ENCODE data around the gene LRPAP1.

LRPAP1 gene

GRCh38 chr4:3473996-3474765 lies 58.0 kb downstream of the LRPAP1 start:
- DNase-seq (ENCODE audit: low read depth in 2 of 2, low spot score in 1 of 2): no peak

DNA sequence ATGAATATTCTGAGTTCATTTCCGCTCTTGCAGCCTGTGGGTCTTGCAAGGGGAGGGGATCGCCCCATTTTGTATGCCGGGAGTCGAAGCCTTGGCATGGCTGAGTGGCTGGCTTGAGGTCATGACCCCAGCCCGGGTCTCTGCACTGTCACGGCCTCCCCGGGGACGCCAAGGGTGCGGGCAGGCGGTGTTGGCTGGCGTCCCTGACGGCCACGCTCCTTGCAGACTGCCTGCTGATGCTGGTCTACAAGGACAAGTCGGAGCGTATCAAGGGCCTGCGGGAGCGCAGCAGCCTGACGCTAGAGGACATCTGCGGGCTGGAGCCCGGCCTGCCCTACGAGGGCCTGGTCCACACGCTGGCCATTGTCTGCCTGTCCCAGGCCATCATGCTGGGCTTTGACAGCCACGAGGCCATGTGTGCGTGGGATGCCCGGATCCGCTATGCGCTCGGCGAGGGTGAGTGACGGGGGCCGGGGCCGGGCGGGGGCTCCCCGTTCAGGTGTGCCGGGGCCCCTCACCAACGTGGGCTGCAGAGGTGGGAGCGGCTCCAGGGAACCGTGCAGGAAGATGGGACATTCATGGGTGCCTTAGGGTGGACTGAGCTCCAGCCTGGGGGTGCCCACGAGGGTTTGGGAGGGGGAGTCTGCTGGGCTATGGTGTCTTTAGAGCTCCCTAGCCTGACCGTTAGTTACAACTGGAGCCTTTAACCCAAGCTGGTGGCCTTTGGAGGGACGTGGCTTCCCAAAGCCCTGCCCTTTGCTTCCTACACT lies 58.9 kb downstream of the LRPAP1 start:
- DNase-seq (ENCODE audit: low read depth in 2 of 2, low spot score in 1 of 2): no peak

DNA sequence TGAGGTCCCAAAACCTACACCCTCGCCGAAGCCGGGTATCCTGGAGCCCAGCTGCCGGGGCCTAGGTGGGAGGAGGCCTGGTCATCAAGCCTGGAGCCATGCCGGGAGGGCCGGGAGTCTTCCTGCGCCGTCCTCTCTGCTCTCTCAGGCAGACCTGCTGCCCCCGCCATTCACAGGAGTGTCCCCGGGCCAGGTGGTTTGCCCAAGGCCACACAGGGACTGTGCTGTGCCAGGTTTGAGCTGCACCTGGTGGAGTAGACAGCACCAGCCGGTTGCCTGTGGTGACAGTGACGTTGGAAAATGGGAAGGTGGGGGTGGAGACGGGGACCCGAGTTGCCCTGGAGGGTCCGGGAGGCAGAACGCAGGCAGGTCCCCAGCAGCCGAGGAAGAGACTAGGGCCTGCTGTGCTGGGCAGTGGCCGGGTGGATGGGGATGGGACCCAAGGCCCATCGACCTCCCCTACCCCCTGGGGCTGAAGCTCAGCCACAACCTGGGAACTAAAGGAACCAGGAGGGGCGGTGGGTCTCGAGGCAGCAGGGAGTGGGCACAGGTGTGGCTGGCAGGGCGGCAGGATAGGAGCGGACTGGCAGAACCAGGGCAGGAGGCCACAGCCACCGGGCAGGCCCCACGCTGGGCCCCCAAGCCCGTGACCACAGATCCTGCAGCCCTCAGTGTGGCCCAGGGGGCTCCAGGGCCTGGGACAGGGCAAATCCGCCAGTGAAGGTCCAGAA lies 59.6 kb downstream of the LRPAP1 start:
- no peak for DNase-seq (ENCODE audit: low read depth in 2 of 2, low spot score in 1 of 2)

DNA sequence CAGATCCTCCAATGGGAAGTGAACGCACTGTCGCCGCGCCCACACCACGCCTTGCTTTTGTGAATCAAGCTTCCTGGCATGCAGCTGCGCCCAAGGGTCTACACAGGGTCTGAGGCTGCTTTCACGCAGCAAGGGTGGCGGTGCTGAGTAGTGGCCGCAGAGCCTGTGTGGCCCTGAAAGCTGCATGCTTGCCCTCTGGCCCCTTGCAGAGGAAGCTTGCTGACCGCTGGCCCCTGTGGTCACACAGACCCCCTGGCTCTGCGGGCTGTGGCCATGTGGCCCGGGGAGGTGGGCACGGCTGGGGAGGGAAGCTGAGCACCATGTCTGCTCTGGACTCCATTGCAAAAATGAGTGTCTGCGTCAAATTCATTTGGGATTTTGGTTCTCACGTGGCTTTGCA lies 60.3 kb downstream of the LRPAP1 start:
- DNase-seq (ENCODE audit: low read depth in 2 of 2, low spot score in 1 of 2): no peak

DNA sequence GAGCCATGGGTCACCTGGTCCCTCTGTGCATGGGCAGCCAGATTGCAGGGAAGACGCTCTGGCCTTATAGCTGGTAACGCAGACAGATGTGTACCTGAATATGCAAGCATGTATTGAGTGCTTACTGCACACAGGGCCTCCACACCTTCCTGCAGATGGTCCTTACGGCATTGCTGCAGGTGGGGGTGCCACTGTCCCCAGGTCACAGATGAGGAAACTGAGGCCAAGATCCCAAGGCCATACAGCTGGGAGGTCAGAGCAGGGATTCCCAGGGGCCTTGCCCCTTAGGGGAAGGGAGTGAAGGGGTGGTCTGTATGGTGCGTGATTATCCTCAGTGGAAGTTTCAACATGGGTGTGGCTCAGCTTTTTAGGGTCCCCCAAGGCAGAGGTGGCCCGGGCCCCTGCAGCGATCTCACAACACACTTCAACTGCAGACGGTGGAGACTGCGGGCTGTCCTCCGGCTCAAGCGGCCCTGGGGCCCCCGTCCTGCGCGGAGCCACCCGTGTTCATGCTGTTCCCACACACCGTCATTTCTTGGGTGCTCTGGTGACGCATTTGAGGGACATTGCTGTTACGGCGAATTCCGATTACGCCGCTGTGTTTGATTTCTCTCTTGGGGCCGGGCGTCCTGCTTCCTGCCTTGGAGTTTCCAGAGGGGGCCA lies 61.0 kb downstream of the LRPAP1 start:
- DNase-seq (ENCODE audit: low read depth in 2 of 2, low spot score in 1 of 2): no peak

- no peak for DNase-seq (ENCODE audit: low read depth in 2 of 2, low spot score in 1 of 2)
These were observed 61.8 kb downstream of the LRPAP1 start for GRCh38 chr4:3470244-3471097.

DNA sequence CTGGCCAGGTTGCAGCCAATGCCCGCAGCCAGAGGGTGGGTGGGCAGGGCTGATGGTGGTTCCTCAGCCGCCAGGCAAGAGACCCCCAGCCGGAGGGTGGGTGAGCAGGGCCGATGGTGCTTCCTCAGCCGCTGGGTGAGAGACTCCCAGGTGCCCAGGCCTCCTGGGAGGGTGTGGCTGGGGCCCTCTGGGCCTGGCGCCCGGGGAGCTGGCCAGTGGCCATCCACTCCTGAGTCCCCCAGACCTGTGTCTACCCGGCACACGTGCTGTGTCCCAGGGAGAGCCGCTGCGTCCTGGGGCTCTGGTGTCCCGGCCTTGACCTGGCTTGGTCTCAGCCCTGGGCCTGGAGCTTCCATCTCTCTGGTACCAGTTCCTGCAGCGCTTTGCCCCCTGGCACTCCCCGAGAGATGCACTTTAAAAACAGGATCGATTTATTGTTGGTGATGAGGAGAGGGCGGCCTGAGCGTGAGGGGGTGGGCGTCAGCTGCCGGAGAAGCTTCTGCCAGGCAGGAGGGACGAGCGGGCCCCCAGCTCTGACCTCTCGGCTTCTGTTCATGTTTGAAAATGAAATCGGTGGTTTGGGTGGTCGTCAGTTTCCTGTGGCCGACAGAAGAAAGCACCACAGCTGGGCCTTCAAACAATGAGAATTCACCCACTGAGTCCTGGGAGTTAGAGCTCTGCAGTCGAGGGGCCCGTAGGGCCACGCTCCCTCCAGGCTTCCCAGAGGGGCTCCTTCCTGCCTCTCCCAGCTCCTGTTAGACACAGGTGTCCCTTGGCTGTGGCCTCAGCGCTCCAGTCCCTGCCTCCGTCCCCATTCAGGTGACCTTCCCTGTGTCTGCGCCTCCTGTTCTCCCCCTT lies 62.6 kb downstream of the LRPAP1 start:
- no peak for DNase-seq (ENCODE audit: low read depth in 2 of 2, low spot score in 1 of 2)

GRCh38 chr4:3468804-3469203 lies 63.4 kb downstream of the LRPAP1 start:
- no peak for DNase-seq (ENCODE audit: low read depth in 2 of 2, low spot score in 1 of 2)

DNA sequence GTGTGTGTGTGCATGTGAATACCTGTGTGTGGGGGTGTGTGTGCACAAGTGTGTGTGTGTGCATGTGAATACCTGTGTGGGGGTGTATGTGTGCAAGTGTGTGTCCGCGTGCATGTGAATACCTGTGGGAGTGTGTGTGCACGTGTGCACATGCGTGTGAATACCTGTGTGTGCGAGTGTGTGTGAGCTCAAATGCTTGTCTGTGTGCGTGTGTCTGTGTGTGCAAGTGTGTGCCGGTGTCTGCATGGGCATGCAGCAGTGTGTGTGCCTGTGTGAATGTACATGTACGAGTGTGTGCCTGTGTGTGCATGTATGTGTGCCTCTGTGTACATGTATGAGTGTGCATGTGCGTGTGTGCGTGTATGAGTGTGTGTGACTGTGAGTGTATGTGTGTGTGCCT lies 64.1 kb downstream of the LRPAP1 start:
- DNase-seq (ENCODE audit: low read depth in 2 of 2, low spot score in 1 of 2): no peak

DNA sequence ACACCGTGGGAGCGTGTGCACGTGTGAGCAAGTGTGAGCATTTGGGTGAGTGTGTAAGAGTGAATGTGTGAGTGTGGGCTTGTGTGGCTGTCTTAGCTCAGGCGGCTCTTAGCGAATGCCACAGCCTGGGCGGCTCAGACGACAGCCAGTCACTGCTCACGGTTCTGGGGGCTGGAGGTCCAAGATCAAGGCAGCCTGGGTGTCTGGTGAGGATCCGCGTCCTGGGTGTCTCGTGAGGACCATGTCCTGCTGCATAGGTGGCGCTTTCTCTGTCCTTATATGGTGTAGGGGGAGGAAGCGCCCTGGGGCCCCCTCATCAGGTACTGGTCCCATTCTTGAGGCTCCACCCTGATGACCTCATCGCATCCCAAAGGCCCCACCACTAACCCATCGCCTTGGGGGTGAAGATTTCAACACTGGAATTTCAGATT lies 64.6 kb downstream of the LRPAP1 start:
- no peak for DNase-seq (ENCODE audit: low read depth in 2 of 2, low spot score in 1 of 2)

GRCh38 chr4:3466691-3467600 lies 65.3 kb downstream of the LRPAP1 start:
- no peak for DNase-seq (ENCODE audit: low read depth in 2 of 2, low spot score in 1 of 2)

- no peak for DNase-seq (ENCODE audit: low read depth in 2 of 2, low spot score in 1 of 2)
These were observed 66.2 kb downstream of the LRPAP1 start for GRCh38 chr4:3465698-3466671.

GRCh38 chr4:3464911-3465697 lies 67.1 kb downstream of the LRPAP1 start:
- DNase-seq (ENCODE audit: low read depth in 2 of 2, low spot score in 1 of 2): no peak

DNA sequence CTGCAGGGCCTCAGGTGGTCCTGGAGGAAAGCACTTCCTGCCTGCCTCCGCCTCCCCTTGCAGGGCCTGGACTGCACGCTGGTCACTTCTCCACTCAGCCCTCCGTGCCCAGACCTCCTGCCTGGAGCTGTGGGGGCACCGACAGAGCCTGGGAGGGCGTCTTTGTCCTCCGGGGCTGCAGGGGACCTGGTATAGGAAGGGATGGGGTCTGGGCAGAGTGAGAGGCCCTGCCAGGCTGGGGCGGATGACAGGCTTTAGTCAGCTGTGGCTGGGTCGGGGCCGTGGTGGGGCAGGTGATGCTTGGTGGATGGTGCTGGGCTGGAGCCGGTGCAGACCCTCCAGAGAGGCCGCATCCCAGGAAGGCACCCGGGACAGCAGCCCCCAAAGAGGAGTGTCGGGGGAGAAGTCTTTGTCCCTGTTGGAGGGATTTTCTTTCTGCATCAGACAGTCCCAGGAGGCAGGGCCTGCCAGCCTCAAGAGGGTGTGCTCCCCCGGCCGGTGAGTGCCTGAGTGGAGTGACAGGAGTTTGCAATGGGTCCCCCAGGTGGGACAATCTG lies 67.8 kb downstream of the LRPAP1 start:
- DNase-seq (ENCODE audit: low read depth in 2 of 2, low spot score in 1 of 2): no peak

- no peak for DNase-seq (ENCODE audit: low read depth in 2 of 2, low spot score in 1 of 2)
These were observed 68.5 kb downstream of the LRPAP1 start for GRCh38 chr4:3463556-3464348.
